Measurements from ENCODE around the gene ZBTB16.
A peak's percentile ranks its signal among the peaks of the same experiment; 100 is the strongest.

ZBTB16 gene

GRCh38 chr11:114192841-114193389 is 133.4 kb downstream of the ZBTB16 start:
- peak; percentile 17 for DNase-seq

DNA sequence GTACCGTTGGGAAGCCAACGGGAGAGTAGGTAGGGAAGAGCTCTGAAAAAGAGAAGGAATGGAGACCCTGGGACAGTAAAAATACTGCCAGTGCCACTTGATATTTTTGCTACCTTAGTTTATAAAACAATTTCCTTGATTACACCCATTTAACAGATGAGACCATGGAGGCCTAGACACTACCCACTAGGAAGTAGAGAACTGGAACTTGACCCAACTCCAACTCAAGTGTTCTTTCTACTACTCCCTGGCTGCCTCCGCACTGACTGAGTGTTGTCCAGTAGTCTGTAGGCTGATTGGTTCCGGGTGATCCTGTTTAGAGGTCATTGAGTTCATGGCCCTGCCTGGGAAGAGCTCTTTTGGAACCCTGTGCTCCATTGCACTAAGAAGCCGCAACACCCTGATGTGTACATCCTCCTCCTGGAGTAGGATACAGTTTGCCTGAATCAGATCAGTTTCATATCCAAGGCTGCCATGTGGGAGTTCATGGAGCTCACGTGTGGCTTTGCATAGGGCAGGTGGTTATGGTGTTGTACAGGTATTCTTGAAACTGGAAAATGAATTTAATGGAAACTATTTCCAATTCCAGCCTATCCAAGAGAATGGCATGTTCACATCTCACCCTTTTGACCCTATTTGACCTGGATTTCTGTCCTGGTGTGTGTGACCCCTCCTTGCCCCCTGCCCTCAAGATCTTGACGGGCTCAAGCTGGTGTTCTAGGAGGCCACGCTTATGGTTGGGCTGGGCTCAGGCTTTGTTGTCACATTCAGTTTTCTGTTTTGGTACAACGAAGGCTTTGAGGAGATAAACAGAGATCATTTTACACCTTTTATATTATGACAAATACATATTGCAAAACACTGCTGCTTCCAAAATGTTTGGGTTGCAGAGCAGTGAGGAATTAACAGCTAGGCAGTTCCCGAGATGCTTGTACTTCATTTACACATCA is 134.5 kb downstream of the ZBTB16 start:
- DNase-seq: no peak

DNA sequence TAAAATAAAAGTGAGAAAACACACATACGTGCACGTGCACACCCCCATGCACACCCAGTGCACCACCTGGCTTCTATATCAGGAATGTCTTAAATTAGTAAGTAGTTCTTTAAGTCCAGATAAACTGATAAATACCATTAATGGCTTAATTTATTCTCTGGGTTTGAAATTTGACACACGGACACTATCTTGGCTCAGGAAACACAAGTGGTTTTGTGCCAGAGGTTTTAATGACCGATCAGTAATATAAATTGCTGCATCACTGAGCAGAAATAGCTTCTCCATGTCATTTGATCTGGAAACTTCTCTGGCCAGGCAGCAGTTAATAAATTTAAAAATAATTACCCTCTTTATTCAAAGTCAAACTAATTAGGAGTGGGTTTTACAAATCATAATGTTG is 135.2 kb downstream of the ZBTB16 start:
- no peak for DNase-seq

DNA sequence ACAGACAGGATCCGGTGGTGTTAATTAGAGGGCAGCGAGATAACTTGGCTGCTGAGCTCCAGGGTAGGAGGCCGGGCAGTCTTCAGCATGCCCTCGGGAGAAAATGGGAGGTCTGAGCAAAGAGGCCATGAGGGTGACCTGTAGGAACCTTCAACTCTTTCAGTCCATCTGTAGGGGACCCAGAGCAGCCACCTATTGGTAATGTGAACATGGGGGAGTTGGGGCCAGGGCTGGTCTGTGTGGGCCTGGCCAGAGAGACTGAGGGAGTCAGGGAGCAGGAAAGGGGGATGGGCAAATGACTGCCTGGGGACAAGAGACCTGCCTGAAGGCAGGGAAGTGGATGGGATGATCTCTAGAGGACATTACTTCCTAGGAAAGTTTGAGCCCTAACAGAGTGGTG is 135.6 kb downstream of the ZBTB16 start:
- DNase-seq: no peak

DNA sequence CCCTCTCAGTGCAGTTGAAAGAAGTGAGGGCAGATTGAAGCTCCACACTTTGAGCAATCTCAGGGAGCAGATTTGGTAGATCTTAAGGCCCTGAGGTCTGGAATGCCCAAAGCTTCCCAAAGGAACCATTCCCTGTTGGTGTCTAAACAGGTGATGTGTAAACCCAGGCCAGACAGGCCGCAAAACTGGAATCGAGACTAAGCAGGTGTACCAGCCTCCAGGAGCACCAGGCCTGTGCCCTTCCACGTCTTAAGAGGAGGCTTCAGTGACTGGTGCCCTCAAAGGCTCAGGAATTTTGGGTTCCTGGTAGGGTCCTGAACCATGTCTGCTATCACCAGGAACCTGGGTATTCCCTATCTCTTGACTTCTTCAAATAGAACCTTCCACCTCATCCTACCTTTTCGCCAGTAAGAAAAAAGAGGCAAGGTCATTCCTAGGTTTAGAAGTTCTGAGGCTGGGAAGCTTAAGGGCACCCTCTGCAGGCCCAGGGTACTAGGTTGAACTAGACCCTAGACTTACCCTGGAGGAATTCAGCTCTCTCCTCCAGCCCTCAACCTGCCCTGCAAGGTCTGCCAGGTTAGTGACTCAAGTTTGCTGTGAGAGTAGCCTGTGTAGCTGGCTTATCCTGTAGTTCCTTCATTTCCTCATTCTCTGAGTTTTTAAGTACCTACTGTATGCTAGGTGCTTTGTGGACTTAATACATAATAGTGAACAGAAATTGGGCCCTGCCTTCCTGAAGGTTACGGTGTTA is 136.6 kb downstream of the ZBTB16 start:
- peak; percentile 73 for DNase-seq

GRCh38 chr11:114196997-114197703 is 137.6 kb downstream of the ZBTB16 start:
- no peak for DNase-seq

DNA sequence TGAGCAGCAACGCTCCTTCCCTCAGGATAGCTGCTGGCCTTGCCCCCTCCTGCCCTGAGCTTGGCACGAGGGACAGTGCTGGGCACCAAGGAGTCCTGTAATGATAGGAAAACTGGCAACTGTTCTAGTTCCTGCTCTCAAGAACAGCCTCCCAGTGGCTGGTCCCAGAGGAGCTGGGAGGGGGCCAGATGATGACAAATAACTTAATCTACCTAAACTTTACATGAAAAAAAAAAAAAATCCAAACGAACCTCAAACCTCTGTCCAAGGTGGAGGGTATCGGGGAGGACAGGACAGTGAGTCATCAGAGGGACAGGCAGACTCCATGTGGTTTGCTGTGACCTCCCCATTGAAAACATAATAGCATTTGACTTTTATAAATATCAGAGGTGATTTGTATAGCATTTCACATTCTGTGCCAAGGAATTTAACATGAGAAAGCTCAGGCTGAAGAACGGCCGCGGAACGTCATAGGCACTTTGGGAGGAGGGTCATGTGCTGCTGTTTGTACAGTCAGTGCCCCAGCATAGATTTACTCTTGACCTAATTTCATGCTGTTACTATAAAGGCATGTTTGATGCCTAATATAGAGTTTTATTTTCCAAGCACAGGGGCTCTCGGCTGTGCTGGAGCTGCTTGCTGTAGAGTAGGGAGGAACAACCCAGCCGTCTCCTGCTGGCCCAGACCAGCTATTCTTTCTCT is 138.4 kb downstream of the ZBTB16 start:
- no peak for DNase-seq

DNA sequence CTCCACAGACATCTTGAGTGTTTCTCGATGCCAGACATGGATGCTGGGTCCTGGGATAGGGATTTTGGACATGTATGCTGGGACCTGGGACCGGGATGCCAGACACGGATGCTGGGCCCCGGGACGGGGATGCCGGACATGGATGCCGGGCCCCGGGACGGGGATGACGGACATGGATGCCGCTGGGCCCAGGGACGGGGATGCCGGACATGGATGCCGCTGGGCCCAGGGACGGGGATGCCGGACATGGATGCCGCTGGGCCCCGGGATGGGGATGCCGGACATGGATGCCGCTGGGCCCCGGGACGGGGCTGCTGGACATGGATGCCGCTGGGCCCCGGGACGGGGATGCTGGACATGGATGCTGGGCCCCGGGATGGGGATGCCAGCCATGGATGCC is 139.5 kb downstream of the ZBTB16 start:
- no peak for DNase-seq

GRCh38 chr11:114200351-114201133 is 141.0 kb downstream of the ZBTB16 start:
- DNase-seq: no peak

DNA sequence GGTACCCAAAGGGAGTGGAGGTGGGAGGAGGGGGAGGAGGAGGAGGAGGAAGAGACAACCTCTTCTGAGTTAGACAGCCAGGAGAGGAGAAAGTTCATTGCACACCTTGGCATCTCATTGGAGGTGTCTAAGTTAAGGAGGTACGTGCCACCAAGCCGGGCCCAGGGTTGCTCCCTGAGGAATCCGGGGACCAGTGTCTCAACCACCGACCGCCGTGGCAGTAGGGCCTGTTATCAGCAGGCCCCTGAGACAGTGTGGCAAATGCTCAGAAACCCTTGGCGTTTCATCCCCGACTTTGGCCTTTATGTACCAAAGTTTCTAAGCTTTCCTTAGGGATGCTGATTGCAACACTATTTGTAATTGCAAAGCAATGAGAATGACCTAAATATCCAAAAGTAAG is 141.7 kb downstream of the ZBTB16 start:
- no peak for DNase-seq

- no peak for DNase-seq
Measured at GRCh38 chr11:114202011-114202609, 142.6 kb downstream of the ZBTB16 start.

DNA sequence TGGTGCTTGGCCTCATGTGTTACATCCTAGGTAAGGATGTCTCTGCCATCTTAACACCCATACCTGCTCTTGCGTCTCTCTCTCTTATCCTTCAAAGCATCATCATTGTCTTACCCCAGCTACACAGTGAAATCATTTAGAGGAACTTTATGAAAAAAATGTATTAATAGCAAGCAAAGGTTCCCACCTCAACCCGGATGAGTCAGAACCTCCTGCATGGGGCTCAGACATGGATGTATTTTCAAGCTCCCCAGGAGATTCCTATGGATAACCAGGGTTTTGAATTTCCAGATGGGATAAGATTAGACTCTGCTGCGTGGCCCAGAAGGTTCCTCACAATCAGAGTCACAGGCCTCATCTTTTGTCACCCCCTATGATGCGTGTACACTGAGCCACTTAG is 147.6 kb downstream of the ZBTB16 start:
- no peak for DNase-seq

DNA sequence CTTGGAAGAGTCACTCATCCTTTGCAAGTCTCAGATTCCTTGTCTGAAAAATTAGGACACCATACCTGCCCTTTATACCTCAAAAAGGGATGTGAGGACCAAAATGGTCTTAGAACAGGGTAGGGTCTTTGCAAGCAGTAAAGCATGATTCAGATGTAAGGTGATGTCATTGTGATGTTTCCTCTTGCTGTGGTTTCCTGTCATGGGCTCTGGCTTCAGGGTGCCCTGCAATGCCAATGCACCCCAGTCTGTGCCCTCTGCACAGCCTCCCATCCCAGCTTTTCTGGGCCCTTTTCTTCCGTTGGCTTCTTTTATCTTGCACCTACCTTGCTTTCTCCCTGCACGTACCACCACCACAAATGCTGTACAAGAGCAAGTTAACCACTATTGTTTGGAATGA is 148.9 kb downstream of the ZBTB16 start:
- DNase-seq: no peak

GRCh38 chr11:114209343-114209742 is 149.8 kb downstream of the ZBTB16 start:
- DNase-seq: no peak

DNA sequence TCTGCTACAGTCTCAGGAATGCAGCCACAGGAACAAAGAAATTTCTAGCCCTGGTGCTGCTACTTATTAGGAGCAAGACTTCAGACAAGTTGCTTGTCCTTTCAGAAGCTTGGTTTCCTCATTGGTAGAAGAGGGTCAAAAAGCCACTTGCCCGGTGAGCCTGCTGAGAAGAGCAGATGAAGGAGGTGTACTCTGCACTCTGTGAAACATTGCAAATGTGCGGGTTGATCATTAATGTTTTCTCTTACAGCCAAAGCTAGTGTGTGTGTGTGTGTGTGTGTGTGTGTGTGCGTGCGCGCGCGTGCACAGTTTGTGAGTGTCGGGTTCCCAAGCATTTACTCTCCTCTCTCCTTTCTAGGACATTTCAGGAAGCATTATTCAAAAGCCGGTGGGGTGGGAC is 150.4 kb downstream of the ZBTB16 start:
- no peak for DNase-seq

DNA sequence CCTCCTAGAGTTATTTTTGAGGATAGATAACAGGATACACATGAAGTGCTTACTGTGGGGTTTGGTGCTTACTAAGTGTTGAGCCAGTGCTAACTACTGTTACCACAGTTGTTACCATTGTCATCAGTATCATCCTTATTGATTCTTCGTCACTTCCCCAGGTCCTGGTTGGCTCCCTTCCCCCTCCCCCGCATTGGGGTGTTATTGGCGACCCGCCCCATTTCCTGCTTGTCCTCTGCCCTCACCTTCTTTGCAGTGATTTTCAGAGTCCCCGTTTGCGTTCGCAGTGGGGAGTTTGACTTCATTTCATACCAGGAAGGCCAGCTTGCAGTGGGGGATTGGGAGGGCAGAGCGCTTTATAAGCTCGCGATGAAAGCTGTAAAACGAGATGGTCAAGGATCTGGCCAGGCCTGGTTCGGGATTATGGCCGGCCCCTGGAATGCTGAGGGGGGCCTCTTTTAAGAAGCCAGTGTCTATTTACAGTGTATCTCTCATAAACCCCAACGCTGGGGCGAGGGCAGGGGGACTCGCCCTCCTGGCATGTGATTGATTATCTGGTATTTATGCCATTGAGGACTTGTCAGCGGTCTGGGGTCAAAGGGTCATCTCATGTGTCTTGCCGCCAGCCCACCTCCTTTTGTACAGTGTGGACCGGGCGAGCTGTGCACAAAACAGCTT is 152.1 kb downstream of the ZBTB16 start:
- no peak for DNase-seq

- peak; percentile 52 for DNase-seq
Measured at GRCh38 chr11:114213622-114214021, 154.1 kb downstream of the ZBTB16 start.

- DNase-seq: peak; percentile 94
Measured at GRCh38 chr11:114215428-114215827, 155.9 kb downstream of the ZBTB16 start.

DNA sequence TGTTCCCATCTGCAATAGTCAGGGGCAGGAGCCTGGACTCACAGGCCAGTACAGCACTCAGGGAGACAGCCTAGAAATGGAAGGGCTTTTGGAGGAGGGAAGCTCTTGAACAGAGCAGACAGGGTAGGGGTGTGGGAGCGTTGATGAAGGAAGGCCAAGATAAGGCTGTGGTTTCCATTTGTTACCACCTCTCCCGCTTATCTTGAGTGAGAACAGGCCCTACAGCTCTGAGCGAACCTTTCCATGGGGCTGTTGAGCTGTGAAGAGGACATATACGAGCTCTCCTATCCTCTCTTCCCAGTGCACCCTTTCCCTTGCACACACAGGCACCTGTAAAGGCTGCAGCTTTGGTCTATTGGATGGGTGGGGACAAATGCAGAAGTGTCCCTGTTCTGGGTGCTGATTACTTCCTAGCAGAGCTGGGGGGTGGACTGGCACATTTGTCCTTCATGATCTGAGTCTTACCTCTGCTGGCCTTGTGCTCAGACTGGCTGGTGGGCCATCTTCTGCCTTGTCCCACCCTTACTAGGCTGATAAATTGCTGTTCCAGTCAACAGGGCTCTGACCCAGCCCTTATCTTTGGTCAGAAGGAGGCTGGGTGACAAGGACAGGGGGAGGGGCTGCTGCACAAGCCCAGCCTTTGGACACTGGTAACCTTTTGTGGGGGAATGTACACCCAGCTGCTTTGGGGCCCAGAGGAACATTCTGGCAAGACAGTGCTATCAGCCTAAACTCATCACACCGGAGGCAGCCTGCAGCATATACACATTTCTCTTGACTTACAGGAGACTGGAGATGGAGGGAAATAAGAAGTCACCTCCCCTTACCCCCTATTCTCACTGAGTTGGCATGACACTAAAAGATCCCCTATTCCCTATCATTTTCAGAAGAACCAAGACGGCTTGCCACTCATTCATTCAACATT is 156.6 kb downstream of the ZBTB16 start:
- peak; percentile 99 for DNase-seq
